Left renal pelvis (tissue), 4 donors: ENCODE results near the gene GPANK1. TPM values are rescaled to one million over a fixed set of nuclear protein-coding genes. Genes with fewer than 3 reads are reported as not detected.
A peak's percentile ranks its signal among the peaks of the same experiment; 100 is the strongest.

Experiments
- DNase-seq, 4 donors: peaks; one replicate each; pipeline ENCODE4 v3.0.0-alpha.2; 2013; ENCODE audit warnings: low read depth in 4 of 4, low spot score in 3 of 4
- polyA plus RNA-seq, 4 donors: library from polyadenylated mRNA; unstranded; fragments of 120-200 nt; gene quantifications; one replicate each; pipeline ENCODE4 v1.2.1, GENCODE V29; 2013; ENCODE audit not compliant: insufficient read length in 4 of 4

The GPANK1 gene
- polyA plus RNA-seq, 4 donors = 16.8 to 28.9 (median 24.9) TPM

DNA sequence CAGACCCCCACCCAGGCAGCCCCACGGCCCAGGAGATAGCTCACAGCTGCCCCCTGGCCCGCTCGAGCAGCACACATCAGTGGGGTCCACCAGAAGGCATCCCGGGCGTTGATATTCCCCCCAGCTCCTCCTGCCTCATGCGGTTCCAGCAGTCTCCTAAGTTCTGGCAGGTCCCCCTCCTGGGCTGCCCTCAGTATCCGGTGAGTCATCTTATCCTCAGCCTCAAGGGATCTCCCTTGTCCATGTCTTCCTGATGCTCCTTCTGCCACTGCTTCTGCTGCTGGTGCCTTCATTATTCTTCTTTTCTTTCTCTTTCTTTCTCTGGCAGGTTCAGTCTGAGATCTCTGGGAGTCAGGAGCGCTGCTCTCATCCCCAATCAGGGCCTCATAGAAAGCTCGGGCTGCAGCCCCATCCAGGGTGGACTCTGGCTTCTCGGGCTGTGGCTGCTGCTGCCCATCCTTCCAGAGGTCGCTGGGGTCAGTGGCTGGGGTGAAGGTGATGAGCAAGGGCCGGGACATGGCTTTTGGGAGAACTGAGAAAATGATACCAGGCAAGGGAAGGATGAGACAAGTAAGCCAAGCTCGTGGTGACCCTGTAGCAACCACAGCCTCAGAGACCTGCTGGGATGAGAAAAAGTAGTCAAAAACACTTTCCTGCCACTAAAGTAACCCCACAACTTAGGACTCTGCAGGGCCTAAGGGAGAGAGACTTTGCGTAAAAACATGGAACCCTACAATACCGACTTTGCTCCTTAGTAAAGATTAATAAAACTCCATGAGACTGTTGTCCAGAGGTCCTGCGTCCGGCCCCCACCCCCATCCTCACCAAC, 622 bp downstream of the GPANK1 start:
- no peak for DNase-seq

- DNase-seq = no peak
Observed at GRCh38 chr6:31663126-31663960, 1.5 kb downstream of the GPANK1 start.

- DNase-seq = no peak
Observed at GRCh38 chr6:31662124-31662723, 2.6 kb downstream of the GPANK1 start.

- DNase-seq = no peak
Observed at GRCh38 chr6:31661262-31662123, 3.3 kb downstream of the GPANK1 start.

DNA sequence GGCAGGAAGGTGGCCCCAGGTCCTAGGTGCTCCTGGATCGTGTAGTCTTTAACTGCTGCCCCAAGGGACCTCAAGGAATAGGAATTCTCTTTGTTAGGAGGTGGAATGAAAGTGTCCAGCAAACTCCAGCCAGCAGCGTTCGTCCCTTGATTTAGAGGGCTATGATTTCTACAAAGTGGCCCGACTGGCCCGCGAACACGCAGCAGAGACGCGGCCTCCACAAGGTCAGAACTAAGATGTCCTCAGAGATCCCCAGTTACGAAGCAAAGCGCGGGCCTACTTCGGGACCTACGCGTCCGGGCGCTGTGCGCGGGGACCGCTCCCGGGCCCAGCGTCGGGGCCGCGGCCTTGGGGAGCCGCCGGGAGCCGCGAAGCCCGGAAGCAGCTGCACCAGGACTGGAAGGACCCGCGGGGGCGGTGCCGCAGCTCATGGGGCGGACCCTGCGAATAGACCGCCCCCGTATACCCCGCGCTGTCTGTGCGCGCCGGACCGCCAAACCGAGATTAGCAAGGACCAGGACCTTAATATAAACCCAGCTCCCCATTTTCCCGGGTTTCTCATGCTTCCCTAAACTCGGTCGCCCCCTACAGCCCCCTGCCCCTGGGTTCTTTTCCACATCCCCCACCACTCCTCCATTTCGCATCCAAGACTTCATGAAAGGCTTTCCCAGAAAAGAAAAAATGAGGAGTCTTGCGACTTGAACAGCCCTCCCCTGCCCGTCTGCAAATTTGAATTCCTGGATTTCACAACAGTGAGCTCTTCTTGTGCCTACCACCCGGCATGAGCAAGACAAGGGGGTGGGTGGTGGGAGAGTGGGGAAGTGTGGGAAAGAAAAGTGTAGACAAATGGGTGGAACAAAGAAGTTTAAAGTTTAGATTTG, 4.2 kb downstream of the GPANK1 start, which contains the start of gene C6orf47:
TSS of gene C6orf47 (minus strand) at position 398 of the 881 bp plus-strand sequence. CDS start 831 bp downstream, outside the sequence.
- peak in 1 of 4 donors; percentile 75 for DNase-seq

DNA sequence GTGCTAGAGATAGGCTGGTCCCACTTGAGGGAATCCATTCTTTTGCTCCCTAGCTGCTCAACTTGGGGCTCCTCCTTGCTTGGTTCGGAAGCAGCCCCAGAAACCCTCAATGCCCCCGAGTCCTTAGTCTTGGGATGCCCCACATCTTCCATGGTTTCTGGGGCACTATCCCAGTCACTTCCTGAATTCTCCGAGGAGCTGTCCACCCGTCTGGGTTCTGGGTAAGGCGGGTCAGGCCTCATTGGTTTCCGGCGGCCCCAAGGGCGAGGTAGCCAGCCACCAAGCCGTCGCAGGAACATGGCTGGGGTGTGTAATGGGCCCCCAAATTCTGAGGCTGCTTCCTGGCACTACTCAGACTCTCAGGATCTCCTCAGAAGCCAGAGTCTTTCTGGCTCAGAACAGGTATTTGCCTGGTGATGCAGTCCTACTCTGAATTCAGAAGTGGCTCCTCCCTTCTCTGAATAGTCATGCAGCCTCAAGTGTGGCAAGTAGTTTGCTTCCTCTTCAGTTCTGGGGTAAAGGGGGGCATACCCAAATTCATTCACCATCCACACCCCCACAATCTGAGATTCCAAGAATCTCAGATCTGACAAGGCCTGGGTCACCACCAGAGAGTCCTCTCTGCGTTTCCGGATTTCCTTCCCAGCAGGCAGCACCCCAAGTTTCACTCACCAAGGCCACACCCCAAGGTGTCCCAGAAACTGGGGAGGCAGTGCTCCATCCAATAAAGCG, 5.0 kb downstream of the GPANK1 start:
- DNase-seq = no peak

GRCh38 chr6:31658983-31659648, 5.7 kb downstream of the GPANK1 start:
- DNase-seq = no peak

GRCh38 chr6:31658158-31658688, 6.6 kb downstream of the GPANK1 start:
- no peak for DNase-seq

GRCh38 chr6:31657406-31658157, 7.2 kb downstream of the GPANK1 start:
- DNase-seq = no peak

- no peak for DNase-seq
Observed at GRCh38 chr6:31655349-31656237, 9.2 kb downstream of the GPANK1 start, which contains the start of gene APOM. Gene APOM, plus strand, starts transcription at chr6:31655894. Its CDS starts 73 bp downstream, at chr6:31655967.

GRCh38 chr6:31654574-31655348, 10.0 kb downstream of the GPANK1 start:
- no peak for DNase-seq

DNA sequence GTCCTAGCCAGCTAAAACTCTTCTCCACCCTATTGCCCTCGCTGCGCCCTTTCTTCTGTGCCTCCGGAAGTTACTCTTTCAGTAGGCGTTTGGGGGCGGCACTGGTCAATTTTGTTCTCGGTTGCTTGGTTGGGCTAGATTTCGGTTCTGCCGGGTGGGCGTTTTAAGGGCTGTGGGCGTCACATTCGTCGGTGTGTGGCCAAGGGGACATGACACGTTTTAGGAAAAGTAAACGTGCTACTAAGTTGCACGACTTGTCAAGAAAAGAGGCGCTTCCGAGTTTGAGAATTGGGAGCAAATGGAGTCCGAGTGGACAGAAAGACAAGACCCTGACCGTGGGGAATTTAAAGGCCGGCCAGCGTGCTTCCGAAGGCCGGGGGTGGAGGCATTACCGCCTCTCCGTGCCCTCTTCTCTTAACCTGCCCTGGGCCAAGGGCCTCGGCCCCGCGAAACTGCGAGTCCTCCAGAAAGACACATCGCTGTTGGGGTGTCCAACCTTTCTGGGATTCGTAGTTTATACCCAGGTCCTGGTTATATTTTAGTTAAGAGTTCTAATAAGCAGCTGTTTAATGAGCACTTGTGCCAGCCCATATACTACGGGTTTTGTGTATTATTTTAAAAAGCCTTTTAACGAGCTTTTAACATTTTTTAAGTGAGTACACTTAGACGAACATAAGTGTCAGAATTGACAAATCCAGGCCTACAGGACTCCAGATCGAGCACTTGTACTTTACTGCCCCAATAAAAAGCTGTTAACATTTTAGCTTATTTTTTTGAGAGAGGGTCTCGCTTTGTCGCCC, 11.7 kb downstream of the GPANK1 start:
- DNase-seq = peak in 1 of 4 donors; percentile 91

GRCh38 chr6:31651602-31652191, 13.1 kb downstream of the GPANK1 start:
- DNase-seq = peak in 2 of 4 donors; percentile 53 to 64

GRCh38 chr6:31645325-31645724, 19.5 kb downstream of the GPANK1 start:
- DNase-seq = no peak
